ENCODE results near the gene ALOX15.
"Not testable (repeated sequence)": the region's sequence is repeated elsewhere in the genome, so short reads cannot be mapped to it uniquely, and the experiment has no call there.

Gene ALOX15

DNA sequence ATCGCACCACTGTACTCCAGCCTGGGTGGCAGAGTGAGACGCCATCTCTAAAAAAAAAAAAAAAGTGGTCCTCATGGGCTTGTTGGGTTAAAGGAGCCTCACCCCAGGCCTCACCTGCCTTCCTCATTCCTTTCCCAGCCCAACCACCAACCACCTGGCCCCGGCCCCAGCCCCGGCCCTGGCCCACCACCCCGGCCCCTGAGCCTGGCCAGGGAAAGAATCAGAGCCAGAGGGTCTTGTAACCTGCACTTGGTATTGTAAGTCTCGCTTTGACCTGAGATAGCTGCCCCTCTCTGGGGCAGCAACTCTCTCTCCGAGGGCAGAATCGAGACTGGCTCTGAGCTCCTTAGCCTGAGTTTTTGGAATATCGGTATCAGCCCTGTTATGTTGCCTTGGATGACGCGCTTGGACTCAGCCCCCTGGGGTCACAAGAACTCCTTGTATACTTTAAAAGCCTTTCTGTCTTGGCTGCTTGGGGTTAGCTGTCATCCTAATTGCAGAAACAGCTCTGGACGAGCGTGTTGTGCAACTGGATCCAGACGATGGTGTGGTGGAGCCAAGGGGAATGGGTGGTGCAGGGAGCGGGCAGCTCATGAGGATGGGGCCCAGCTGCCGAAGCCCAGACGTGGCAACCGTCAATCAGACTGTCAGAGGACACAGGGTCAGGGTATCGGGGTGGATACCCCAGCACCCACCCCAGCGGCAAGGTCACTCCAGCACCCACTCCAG lies 42.5 kb downstream of the ALOX15 start:
- TF ChIP-seq, protein P1, sequence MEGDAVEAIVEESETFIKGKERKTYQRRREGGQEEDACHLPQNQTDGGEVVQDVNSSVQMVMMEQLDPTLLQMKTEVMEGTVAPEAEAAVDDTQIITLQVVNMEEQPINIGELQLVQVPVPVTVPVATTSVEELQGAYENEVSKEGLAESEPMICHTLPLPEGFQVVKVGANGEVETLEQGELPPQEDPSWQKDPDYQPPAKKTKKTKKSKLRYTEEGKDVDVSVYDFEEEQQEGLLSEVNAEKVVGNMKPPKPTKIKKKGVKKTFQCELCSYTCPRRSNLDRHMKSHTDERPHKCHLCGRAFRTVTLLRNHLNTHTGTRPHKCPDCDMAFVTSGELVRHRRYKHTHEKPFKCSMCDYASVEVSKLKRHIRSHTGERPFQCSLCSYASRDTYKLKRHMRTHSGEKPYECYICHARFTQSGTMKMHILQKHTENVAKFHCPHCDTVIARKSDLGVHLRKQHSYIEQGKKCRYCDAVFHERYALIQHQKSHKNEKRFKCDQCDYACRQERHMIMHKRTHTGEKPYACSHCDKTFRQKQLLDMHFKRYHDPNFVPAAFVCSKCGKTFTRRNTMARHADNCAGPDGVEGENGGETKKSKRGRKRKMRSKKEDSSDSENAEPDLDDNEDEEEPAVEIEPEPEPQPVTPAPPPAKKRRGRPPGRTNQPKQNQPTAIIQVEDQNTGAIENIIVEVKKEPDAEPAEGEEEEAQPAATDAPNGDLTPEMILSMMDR (IDR thresholded peaks at IDR 0.05): no peak
- DNase-seq (ENCODE audit: low spot score): no peak
- Histone ChIP-seq H3K4me3 (peak overlapping the region; percentile 28), H3K27ac (peak overlapping the region in 1 of 2 donors; percentile 78)

DNA sequence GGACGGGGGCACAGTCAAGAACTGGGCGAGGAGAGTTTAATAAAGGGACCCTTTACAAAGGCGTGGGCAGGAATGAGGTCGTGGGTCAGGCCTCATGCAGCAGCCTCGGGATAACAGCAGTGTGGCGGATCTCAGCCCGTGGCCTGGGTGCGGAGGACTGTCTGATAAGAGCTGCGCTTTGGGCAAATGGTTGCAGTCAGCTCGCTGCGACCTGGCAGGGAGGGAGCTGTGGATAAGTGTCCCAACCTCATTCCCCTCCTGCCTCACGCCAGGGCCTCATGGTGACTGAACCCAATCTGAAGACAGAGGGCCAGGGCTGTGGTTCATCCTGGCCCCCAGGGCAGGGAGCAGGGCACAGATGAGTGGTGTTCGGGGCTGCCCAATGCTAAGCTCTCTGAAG lies 43.5 kb downstream of the ALOX15 start:
- H3K4me3 ChIP-seq: no peak overlapping the region
- H3K27ac ChIP-seq: no peak overlapping the region
- TF ChIP-seq, protein P1 (IDR thresholded peaks at IDR 0.05): no peak
- DNase-seq (ENCODE audit: low spot score): no peak

DNA sequence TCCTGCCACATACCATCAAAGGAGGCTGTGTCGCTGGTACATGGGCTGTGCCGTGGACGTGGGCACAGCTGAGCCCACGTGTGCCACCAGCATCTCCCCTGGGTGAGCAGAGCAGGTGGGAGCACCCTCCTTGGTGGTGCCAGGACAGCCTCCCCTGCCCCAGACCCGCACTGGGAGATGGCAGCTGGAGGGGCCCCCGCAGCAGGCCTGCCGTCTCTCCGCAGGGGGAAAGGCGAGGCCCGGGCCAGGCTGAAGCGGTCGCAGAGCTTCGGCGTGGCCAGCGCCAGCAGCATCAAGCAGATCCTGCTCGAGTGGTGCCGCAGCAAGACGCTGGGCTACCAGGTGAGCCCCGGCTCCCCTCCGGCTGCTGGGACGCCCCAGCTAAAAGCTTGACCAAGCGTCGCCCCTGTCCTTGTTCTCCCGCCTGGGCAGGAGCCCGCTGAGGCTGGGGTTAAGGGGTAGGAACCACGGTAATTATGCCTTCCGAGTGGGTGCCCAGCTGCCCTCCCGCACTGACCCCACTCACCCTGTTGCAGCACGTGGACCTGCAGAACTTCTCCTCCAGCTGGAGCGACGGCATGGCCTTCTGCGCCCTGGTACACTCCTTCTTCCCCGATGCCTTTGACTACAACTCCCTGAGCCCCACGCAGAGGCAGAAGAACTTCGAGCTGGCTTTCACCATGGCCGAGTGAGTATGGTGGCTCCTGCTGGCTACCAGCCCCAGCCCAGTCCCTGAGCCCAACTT lies 44.7 kb downstream of the ALOX15 start:
- DNase-seq (ENCODE audit: low spot score): no peak
- no peak overlapping the region for H3K4me3 ChIP-seq
- no peak overlapping the region for H3K27ac ChIP-seq
- TF ChIP-seq, protein P1 (IDR thresholded peaks at IDR 0.05): no peak

DNA sequence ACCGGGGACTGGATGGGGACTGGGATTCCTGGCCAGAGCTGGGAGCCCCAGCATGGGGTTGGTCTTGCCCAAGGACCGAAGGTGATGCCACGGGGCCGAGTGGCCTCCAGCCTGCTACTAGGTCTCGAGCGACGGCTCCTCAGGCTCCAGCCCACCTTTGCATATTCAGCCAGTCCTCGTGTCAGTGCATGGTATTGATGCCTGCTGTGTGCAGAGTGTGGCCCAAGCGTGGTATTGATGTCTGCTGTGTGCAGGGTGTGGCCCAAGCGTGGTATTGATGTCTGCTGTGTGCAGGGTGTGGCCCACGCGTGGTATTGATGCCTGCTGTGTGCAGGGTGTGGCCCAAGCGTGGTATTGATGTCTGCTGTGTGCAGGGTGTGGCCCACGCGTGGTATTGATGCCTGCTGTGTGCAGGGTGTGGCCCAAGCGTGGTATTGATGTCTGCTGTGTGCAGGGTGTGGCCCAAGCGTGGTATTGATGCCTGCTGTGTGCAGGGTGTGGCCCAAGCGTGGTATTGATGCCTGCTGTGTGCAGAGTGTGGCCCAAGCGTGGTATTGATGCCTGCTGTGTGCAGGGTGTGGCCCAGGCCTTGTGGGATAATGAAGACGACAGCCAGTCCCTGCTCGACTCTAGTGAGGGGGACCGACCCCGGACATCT lies 45.7 kb downstream of the ALOX15 start:
- H3K4me3 ChIP-seq; DNase-seq (ENCODE audit: low spot score); H3K27ac ChIP-seq: not testable (repeated sequence)

DNA sequence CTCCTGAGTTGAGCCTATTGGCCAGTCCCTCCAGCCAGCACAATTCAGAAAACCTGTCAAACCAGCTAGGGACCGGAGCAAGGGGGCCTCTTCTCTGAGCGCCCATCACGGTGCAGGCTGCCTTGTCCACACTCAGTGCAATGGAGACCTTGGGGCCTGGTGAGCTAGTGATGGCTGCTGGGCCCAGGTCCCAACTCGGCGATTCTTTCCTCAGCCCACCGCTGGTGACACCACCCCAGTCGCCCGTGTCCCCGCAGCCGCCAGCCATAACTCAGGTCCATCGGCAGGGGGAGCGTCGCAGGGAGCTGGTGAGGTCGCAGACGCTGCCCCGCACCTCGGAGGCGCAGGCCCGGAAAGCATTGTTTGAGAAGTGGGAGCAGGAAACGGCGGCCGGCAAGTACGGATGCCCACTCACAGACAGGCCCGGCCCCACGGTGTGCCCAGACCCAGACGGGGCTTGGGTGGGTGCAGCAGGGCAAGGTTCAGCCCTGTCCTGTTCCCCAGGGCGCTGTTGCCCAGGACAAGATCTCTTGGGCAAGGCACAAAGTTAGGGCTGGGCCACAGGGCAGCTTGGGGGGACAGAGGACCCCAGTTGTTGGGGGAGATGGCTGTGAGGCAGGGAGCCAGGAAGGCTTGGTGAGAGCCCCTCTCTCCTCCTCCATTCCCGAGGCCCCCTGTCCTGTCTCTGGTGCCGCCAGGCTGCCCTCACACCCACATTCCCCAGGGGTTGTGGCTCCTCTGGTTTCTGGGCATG lies 46.4 kb downstream of the ALOX15 start:
- no peak overlapping the region for H3K27ac ChIP-seq
- no peak overlapping the region for H3K4me3 ChIP-seq
- TF ChIP-seq, protein P1 (IDR thresholded peaks at IDR 0.05): no peak
- no peak for DNase-seq (ENCODE audit: low spot score)

DNA sequence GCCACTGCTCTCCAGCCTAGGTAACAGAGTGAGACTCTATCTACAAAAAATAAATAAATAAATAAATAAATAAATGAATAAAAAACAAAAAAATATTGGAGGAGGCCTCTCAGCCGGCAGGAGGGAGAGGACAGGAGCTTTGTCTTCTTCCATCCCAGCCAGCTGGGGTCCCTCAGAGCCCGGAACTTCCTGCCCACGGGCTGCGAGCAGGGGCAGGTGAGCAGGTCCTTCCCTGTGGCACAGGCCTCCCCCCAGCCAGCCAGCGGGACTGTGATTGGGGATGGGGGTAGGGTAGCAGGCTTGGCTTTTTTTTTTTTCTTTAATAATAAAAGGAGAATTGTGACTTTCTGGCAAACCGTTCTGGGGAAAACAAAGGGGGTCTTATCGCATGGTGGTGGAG lies 47.1 kb downstream of the ALOX15 start:
- no peak overlapping the region for H3K27ac ChIP-seq
- DNase-seq (ENCODE audit: low spot score): no peak

More for the DNA sequence above, 47.1 kb downstream of the ALOX15 start:
- TF ChIP-seq, protein P1 (IDR thresholded peaks at IDR 0.05): no peak
- H3K4me3 ChIP-seq: no peak overlapping the region
